Calu3 (cell line): Measurements from ENCODE around the gene WDFY4. TPM values are rescaled to one million over a fixed set of nuclear protein-coding genes. Genes with fewer than 3 reads are reported as not detected.

Source experiments
- BruUV-seq: library from RNA; stranded (reverse); fragments of 400-500 nt; replicated peaks from 2 replicates; lab custom pipeline; 2021; lab: Mats Ljungman, UMichigan
- CTCF ChIA-PET: fragments of 300-600 bp; sonication (Branson Sonifier 250); formaldehyde crosslinking; loops from one replicate; lab custom pipeline; 2022; ENCODE audit warnings: antibody characterized with exemption; lab: Charles Lee
- DNase-seq: peaks from one replicate; pipeline ENCODE4 v3.0.0; 2022
- H3K27ac Mint-ChIP-seq: one replicate; pipeline ENCODE4 v1.8.0; 2022; ENCODE audit warnings: mixed read lengths; ENCODE audit not compliant: unreplicated experiment
- H3K27me3 Mint-ChIP-seq: one replicate; pipeline ENCODE4 v1.8.0; 2022; ENCODE audit warnings: mixed read lengths; ENCODE audit not compliant: unreplicated experiment
- H3K36me3 Mint-ChIP-seq: one replicate; pipeline ENCODE4 v1.8.0; 2022; ENCODE audit warnings: mild to moderate bottlenecking, moderate library complexity, mixed read lengths; ENCODE audit not compliant: insufficient read depth, unreplicated experiment
- H3K4me1 Mint-ChIP-seq: one replicate; pipeline ENCODE4 v1.8.0; 2022; ENCODE audit warnings: mild to moderate bottlenecking, low read depth, mixed read lengths; ENCODE audit not compliant: unreplicated experiment
- H3K4me3 Mint-ChIP-seq: one replicate; pipeline ENCODE4 v1.8.0; 2022; ENCODE audit warnings: mild to moderate bottlenecking, low read depth, moderate library complexity, mixed read lengths; ENCODE audit not compliant: unreplicated experiment
- H3K9me3 Mint-ChIP-seq: one replicate; pipeline ENCODE4 v1.8.0; 2022; ENCODE audit warnings: low read depth, mixed read lengths; ENCODE audit not compliant: unreplicated experiment
- CTCF ChIP-seq: fragments of 200-600 bp; IDR thresholded peaks from one replicate; pipeline ENCODE4 v1.8.0; 2022; ENCODE audit warnings: antibody characterized with exemption; ENCODE audit not compliant: unreplicated experiment
- intact Hi-C: fragments of 100-400 bp; cut with micrococcal nuclease; formaldehyde crosslinking; loops from one replicate; pipeline ENCODE4 v1.10.0; 2022; ENCODE audit not compliant: unreplicated experiment
- total RNA-seq: library from RNA; stranded (reverse); gene quantifications from 2 replicates; pipeline ENCODE4 v1.2.3, GENCODE V29; 2022

The WDFY4 gene
- total RNA-seq, 1 experiment from 2014 or later, result not detected

- no peak for DNase-seq
- Mint-ChIP-seq H3K9me3 (no peaks in the 10 kb centered on the region), H3K36me3 (no peaks in the 10 kb centered on the region), H3K4me3 (no peak overlapping the region), H3K27me3 (peaks cover 83% of the 10 kb centered on the region), H3K4me1 (no peaks in the 10 kb centered on the region), H3K27ac (no peak overlapping the region)
- TF ChIP-seq CTCF, result no peak
- BruUV-seq, result no TSS peak
- intact Hi-C loops, result no loop called here
- CTCF ChIA-PET, result no interaction called here
Measured at GRCh38 chr10:48765527-48765926, 80.9 kb downstream of the WDFY4 start.

GRCh38 chr10:48767373-48768143 is 82.9 kb downstream of the WDFY4 start:
- Mint-ChIP-seq H3K27me3 (peaks cover 82% of the 10 kb centered on the region), H3K4me1 (no peaks in the 10 kb centered on the region), H3K36me3 (no peaks in the 10 kb centered on the region), H3K9me3 (no peaks in the 10 kb centered on the region), H3K4me3 (no peak overlapping the region), H3K27ac (no peak overlapping the region)
- DNase-seq, result no peak
- CTCF ChIA-PET, result interaction anchor here (0.6 kb wide), 1 partner anchor 1169 kb away, joined by 4 read pairs; no protein-coding TSS in a partner anchor
- intact Hi-C loops, result no loop called here
- BruUV-seq, result no TSS peak
- TF ChIP-seq CTCF, result no peak

GRCh38 chr10:48768144-48768766 is 83.6 kb downstream of the WDFY4 start:
- CTCF ChIA-PET, result interaction anchor here (0.6 kb wide), 1 partner anchor 1168 kb away, joined by 4 read pairs; no protein-coding TSS in a partner anchor
- Mint-ChIP-seq H3K4me3 (no peak overlapping the region), H3K9me3 (no peaks in the 10 kb centered on the region), H3K4me1 (no peaks in the 10 kb centered on the region), H3K36me3 (no peaks in the 10 kb centered on the region), H3K27ac (no peak overlapping the region), H3K27me3 (peaks cover 79% of the 10 kb centered on the region)
- no peak for DNase-seq
- BruUV-seq, result no TSS peak
- TF ChIP-seq CTCF, result no peak
- intact Hi-C loops, result no loop called here

- no peaks in the 10 kb centered on the region for H3K36me3 Mint-ChIP-seq
- H3K9me3 Mint-ChIP-seq, result no peaks in the 10 kb centered on the region
- DNase-seq, result no peak
- CTCF ChIA-PET, result no interaction called here
- H3K4me3 Mint-ChIP-seq, result no peak overlapping the region
- H3K4me1 Mint-ChIP-seq, result no peaks in the 10 kb centered on the region
- TF ChIP-seq CTCF, result no peak
- intact Hi-C loops, result no loop called here
- no peak overlapping the region for H3K27ac Mint-ChIP-seq
- H3K27me3 Mint-ChIP-seq, result peaks cover 72% of the 10 kb centered on the region
- BruUV-seq, result no TSS peak
Measured at GRCh38 chr10:48768926-48769325, 84.3 kb downstream of the WDFY4 start.
